Choroid plexus epithelial cell (primary cell): ENCODE data around the gene ACOT13.
"Not testable (repeated sequence)": the region's sequence is repeated elsewhere in the genome, so short reads cannot be mapped to it uniquely, and the experiment has no call there.

ENCODE experiments used
- DNase-seq: peaks from one replicate; pipeline ENCODE4 v3.0.0-alpha.2; 2010; ENCODE audit warnings: low read depth
- H3K4me3 ChIP-seq: 2 replicates; pipeline ENCODE4 v1.5.1; 2011; ENCODE audit warnings: low read depth, mild to moderate bottlenecking, control low read depth, low read length, moderate library complexity
- TF ChIP-seq, protein P1 (sequence below): conservative IDR thresholded peaks from 2 replicates; pipeline ENCODE4 v1.5.1; 2011; ENCODE audit warnings: low read depth, mild to moderate bottlenecking, control low read depth, inconsistent platforms, low read length, moderate library complexity

The ACOT13 gene

DNA sequence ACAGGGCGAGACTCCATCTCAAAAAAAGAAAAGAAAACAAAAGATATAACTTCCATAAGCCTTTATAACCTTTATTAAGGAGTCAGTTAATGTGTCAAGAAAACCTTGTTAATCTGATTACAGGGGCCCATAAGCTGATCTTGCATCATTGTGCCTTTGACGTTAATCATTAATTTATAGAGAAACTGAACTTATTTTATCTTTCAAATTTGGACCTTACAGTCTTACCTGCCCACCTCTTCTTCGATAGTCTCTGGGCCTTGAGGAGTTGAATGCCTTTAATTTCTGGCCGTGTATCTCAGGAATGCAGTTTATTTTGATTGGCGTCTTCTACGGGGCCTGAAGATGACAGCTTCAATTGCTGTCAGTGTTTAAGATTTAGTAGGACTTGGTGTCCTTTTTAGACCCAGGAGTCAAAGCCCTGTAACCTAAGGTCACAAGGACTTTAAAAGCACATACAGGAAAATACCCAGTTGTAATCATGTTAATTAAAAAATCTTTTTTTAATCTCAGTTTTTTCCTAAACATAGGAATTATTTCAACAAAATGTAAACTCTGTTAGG, 5.8 kb downstream of the ACOT13 start:
- no peak for DNase-seq
- TF ChIP-seq, protein P1, sequence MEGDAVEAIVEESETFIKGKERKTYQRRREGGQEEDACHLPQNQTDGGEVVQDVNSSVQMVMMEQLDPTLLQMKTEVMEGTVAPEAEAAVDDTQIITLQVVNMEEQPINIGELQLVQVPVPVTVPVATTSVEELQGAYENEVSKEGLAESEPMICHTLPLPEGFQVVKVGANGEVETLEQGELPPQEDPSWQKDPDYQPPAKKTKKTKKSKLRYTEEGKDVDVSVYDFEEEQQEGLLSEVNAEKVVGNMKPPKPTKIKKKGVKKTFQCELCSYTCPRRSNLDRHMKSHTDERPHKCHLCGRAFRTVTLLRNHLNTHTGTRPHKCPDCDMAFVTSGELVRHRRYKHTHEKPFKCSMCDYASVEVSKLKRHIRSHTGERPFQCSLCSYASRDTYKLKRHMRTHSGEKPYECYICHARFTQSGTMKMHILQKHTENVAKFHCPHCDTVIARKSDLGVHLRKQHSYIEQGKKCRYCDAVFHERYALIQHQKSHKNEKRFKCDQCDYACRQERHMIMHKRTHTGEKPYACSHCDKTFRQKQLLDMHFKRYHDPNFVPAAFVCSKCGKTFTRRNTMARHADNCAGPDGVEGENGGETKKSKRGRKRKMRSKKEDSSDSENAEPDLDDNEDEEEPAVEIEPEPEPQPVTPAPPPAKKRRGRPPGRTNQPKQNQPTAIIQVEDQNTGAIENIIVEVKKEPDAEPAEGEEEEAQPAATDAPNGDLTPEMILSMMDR = no peak
- no peak overlapping the region for H3K4me3 ChIP-seq

- H3K4me3 ChIP-seq = no peak overlapping the region
- TF ChIP-seq, protein P1 = no peak
- DNase-seq = no peak
These were observed 6.7 kb downstream of the ACOT13 start for GRCh38 chr6:24673625-24674024.

- not testable (repeated sequence) for DNase-seq, H3K4me3 ChIP-seq
These were observed 12.0 kb downstream of the ACOT13 start for GRCh38 chr6:24678792-24679352.

DNA sequence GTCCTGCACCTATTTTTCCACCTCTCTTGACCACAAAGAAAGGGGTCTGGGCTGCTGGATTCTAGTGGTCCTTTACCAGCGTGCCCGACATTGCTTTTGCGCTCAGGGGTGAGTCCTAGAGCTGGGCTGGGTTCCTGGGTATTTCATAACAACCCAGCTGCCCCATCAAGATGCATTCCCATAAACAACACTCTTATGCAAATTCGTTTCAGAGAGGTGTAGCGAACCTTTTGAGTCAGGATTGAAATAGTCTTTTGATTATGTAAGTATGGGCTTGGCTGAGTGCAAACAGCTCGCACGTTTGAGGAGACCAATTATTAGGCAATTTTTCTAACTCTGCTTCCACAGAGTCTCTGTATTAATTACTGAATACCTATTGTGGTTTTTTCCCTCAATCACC, 13.7 kb downstream of the ACOT13 start:
- TF ChIP-seq, protein P1 = no peak
- H3K4me3 ChIP-seq = no peak overlapping the region
- no peak for DNase-seq

- TF ChIP-seq, protein P1 = no peak
- DNase-seq = no peak
These were observed 16.7 kb downstream of the ACOT13 start for GRCh38 chr6:24683297-24684296.

GRCh38 chr6:24686408-24686807, 19.5 kb downstream of the ACOT13 start:
- no peak for DNase-seq
- no peak overlapping the region for H3K4me3 ChIP-seq
- TF ChIP-seq, protein P1 = no peak

More at GRCh38 chr6:24683297-24684296, 16.7 kb downstream of the ACOT13 start:
- H3K4me3 ChIP-seq = no peak overlapping the region

DNA sequence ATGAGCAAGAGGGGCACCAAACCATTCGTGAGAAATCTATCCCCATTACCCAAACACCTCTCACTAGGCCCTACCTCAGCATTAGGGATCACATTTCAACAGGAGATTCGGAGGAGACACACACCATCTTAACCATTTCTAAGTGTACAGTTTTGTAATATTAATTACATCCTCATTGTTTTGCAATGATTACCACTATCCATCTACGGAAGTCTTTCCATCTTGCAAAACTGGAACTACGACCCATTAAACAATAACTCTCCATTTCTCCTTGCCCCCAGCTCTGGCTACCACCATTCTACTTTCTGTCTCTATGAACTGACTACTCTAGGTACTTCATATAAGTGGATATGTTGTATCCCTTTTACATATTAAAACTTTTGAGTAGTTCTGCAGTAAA, 20.1 kb downstream of the ACOT13 start:
- no peak overlapping the region for H3K4me3 ChIP-seq
- TF ChIP-seq, protein P1 = no peak
- DNase-seq = no peak
